HCEC 1CT (cell line): ENCODE results near the gene OR52K2.
"Not testable (repeated sequence)": the region's sequence is repeated elsewhere in the genome, so short reads cannot be mapped to it uniquely, and the experiment has no call there.

Experiments used
- DNase-seq: peaks from one replicate; pipeline ENCODE4 v3.0.0-alpha.2; 2017

The OR52K2 gene

GRCh38 chr11:4448995-4449394, at the start of gene OR52K2:
Gene OR52K2 (plus strand): TSS chr11:4449295. CDS start chr11:4449340, 45 bp downstream.
- DNase-seq: no peak

DNA sequence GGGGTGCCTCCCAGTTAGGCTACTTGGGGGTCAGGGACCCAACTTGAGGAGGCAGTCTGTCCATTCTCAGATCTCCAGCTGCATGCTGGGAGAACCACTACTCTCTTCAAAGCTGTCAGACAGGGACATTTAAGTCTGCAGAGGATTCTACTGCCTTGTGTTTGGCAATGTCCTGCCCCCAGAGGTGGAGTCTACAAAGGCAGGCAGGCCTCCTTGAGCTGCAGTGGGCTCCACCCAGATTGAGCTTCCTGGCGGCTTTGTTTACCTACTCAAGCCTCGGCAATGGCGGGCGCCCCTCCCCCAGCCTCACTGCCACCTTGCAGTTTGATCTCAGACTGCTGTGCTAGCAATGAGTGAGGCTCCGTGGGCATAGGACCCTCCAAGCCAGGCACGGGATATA, 42.9 kb upstream of the OR52K2 start:
- not testable (repeated sequence) for DNase-seq

DNA sequence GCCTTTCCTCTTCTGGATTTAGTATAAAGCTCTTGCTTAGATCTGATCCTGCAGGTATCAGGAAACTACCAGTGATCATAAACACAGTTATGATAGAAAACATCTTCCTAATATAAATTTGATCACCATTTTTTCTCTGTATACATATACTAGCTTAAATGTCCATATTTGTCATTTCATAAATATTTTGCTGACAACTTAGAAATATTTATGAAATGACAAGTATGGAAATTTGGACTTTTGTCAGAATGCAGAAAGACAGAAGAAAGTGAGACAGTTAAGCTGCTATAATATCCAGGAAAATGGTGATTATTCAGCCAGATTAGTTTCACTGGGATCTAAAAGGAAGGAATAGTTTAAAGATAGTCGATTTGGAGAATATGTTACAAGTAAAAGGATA, 32.8 kb upstream of the OR52K2 start:
- DNase-seq: no peak

DNA sequence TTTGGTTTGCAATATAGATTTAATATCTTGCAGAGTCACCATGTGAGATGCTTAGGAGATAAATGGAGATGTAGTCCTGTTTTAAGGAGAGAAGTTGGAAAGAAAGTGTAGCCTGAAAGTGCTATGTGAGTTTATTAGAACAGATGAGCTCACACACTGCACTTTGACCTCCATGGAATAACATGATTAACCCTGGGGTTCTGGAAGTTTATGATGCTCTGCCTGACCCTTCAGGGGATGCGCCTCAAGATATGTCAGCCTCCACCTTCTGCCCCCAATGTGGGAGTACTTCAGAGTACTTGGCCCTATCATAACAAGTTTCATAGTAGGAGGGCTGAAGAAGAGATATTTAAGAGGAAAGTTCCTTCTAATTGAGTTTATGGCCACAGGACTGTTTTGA, 32.3 kb upstream of the OR52K2 start:
- DNase-seq: no peak

GRCh38 chr11:4418403-4418802, 30.7 kb upstream of the OR52K2 start:
- DNase-seq: no peak

DNA sequence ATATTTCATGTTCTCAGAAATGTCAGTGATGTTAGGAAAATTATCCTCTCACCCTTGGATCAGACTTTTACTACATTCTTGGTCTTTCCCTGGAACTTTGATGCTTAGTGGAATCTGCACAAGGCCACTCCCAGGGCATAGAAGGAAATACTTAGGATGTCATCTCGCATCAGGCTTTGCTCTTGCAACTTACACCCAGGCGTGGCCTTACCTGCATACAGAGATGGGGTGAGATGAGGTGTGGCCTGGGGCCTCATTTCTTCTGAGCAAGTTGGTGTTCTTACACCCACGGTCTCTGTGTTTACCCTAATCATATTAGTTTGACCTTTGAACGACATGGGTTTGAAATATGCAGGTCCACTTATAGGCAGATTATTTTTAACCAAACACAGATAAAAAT, 19.0 kb upstream of the OR52K2 start:
- DNase-seq: no peak

DNA sequence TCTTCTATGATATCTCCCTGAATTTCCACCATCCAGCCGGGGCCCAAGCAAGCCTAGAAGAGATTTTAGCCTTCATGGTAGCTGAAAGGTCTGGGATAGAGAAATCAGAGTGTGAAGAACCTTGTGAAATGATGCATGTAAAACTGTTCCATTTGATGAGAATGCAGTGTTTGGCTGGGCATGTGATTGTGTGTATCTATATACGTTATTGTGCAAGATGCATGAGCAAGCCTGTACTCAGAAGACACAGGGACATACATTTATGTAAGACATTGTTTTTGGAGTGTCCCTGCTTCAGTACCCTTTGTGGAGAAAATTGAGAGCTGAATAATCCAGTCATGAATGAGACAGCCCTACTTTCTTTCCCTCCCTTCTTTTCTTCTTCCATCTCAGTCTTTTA, 15.2 kb upstream of the OR52K2 start:
- no peak for DNase-seq

DNA sequence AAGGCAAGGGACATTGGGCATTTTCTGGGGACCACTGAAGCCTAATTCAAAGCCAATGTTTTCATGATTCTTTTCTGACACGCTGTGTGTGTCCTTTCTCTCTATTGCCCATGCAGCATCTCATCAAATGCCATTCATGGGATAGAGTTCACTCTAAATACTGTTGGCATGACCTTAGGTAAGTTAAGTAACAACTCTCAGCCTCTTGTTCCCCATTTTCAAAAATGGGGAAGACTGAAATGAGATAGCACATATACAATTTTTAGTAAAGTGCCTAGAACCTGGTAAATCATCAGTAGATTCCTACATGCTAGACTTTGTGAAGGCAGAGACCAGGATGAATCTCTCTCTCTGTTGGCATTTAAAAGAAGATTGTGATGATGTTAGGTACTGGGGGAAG, 12.7 kb upstream of the OR52K2 start:
- no peak for DNase-seq

DNA sequence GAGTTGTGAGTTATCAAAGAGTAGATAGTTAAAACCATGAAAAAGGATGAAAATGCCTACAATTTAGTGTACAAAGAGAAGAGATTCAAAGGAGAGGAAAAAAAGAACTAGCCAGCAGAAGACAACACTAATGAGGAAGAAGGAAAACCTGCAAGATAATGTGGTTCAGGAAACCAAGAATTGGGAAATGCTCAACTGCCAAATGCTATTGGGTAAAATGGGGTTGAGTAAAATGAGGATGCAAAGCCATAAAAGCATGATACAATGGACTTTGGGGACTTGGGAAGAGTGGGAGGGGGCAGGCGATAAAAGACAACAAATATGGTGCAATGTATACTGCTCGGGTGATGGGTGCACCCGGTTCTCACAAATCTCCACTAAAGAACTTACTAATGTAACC, 7.6 kb upstream of the OR52K2 start:
- no peak for DNase-seq

GRCh38 chr11:4443232-4443891, 5.7 kb upstream of the OR52K2 start:
- no peak for DNase-seq

- DNase-seq: no peak
These were observed 4.0 kb downstream of the OR52K2 start for GRCh38 chr11:4453118-4453517.

DNA sequence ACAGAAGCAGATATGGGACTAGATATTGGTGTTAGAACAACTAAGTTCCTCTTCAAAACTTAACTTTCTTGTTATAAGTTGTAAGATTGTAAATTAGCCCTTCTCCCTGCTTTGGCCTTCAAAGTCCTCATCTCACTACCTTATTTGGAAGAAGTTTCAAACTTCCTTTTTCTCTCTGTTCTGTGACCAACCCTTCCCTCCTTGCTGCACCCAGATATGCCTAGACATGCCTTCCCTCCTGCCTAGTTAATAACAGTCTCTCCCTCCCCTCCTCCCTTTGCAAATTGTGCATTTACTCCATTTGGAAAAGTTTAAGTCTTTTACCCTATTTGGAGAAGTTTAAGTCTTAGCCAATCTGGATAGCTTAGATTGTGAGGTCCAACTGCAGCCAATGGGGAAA, 4.9 kb downstream of the OR52K2 start:
- DNase-seq: no peak

DNA sequence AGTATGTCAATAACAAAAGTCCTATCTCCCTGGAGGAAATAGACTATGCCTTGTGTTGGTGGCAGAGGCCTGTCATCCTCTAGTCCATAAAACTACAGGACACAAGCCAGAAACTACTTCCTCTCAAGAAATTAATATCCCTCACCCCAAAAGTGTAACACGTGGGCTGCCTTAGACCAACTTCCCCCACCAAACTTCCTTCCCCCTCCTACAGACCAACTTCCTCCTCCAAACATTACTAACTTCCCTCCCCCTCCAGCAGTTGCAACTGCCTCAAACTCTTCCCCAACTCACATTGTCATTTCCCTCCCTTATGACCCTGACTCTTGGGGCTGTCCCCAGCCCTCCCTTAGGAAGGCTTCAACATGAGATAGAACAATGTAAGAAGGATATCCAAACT, 6.3 kb downstream of the OR52K2 start:
- DNase-seq: no peak

- no peak for DNase-seq
These were observed 10.4 kb downstream of the OR52K2 start for GRCh38 chr11:4459500-4459899.

GRCh38 chr11:4460151-4460550, 11.1 kb downstream of the OR52K2 start:
- DNase-seq: no peak

- DNase-seq: no peak
These were observed 15.4 kb downstream of the OR52K2 start for GRCh38 chr11:4464216-4465159.

- DNase-seq: no peak
These were observed 16.3 kb downstream of the OR52K2 start for GRCh38 chr11:4465407-4465806.

DNA sequence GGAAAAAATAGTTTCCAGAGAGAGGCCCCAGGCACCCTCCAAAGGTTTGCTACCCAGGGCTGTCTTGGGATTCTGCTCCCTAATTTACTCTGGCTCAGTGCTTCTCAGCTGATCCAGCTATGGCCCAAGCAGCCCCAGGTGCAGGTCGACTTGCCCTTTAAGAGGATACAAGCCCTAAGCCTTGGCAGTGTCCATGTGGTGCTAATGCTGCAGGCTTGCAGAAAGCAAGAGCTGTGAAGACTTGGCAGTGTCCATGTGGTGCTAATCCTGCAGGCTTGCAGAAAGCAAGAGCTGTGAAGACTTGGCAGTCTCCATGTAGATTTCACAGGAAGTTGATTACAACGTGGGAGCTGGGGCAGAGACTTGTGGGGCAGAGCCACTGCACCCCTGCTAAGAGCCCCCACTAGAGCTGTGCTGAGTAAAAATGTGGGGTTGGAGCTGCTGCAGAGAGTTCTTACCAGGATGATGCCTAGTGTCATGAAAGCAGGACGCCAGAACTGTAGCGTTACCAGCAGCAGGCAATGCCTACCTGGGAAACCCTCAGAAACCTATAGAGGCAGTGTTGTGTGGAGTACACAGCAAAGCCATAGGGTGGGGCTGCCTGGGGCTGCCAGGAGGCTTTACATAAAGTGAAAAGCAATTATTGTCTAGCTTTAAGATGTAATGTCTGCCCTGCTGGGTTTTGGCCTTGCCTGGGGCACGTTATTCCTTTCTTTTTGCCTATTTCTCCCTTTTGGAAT, 17.2 kb downstream of the OR52K2 start:
- no peak for DNase-seq

DNA sequence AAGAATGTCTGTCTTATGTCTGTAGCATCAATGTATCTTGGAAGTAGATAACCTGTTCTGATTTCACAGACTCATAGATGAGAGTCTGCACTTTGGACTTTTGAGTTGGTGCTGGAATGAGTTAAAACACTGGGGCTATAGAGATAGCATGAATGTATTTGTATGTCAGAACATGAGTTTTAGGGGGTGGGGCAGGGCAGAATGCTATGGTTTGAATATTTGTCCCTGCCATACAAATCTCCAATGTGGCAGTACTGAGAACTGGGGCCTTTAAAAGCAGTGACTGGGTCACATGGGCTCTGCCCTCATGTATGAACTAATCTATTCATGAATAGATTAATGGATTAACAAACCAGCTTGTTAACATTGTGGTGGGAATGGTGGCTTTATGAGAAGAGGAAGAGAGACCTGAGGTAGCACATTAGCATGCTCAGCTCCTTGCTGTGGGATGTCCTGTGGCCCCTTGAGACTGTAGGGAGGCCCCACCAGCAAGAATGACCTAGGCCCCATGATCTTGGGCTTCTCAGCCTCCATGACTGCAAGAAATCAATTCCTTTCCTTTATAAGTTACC, 17.9 kb downstream of the OR52K2 start:
- DNase-seq: no peak

DNA sequence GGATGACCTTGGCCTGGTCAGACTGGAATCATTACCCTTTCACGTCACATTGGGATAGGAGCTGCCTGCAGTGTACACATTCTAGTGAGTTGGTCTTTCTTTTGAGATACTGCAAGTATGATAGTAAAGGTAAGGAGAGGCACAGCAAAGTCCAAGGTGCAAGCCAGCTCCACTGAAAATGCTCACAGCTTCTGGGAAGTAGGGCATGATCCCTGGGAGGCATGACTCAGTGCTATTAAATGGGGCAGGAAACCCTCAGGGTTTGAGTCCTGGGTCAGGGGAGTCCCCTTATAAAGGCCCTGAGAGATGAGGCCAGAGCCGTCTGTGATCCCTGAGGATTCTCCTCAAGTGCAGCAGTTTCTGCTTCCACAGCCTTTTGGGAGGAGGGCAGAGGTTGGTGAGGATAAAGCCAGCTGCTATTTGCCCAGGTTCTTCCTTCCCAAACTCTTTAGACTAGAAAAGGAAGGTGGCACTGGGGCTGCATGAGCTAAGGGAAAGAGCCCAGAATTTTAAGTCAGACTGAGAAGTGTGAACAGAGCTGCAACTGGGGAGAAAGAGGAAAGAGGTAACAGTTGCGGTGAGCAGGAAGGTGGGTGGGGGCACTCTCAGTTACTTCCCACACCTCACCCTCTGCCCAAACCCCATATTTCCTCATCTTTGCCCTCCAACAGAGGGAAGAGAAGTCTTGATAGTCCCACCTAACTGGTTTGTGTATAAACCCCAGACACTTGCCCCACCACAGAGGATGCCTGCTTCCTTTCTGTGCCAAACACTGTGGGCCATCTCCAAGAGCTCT, 18.9 kb downstream of the OR52K2 start:
- no peak for DNase-seq

DNA sequence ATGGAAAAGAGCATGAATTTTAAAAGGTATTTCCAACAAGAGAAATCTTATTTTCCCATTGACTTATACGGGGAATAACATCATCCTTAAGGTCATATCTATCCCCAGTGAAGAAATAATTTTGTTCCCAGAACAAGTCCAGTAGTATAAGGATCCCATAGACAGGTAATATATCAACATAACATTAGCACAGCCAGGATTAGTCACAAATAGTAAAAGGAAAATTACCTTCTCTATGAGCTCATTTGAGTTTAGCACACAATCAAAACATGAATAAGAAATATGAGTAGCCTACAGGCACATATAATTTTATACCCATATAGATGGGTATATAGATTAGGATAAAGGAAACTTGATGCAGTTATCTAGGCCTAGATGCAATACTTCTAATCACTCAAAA, 30.5 kb downstream of the OR52K2 start:
- DNase-seq: no peak

DNA sequence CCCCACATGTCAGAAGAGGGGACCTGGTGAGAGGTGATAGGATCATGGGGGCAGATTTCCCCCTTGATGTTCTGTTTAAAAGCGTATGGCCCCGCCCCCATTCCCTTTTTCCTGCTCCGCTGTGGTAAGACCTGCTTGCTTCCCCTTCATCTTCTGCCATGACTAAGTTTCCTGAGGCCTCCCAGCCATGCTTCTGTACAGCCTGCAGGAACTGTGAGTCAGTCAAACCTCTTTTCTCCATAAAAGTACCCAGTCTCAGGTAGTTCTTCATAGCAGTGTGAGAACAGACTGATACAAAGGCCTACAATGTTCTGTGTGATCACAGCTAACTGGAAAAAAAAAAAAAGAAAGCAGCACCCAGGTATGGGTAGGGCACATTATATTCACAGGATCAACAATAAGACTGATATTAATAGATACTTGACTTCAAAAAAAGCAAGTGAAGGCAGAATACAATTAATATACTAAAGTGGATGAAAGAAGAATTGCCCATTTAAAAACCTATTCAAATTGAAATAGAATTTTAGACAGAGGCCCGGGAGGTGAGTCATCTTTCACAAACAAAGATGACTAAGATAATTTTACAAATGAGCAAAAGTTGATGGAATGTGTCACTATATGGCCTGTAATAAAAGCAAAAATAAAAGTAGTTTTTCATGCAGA, 31.6 kb downstream of the OR52K2 start:
- peak; percentile 31 for DNase-seq
